Activated CD4-positive, CD25-positive, alpha-beta regulatory T cell treated with anti-CD3 and anti-CD28 coated beads, Interleukin-2, amount 50 U/mL, for 24 hours (primary cell): ENCODE results near the gene EEF2KMT.
"Not testable (repeated sequence)": the region's sequence is repeated elsewhere in the genome, so short reads cannot be mapped to it uniquely, and the experiment has no call there.

ENCODE experiments used
- ATAC-seq, 2 donors: fragments of 150-1000 bp; cut with Tn5 transposase; one replicate each; pipeline ENCODE4 v1.10.0; 2021; ENCODE audit warnings: mild to moderate bottlenecking in 1 of 2, moderate library complexity in 1 of 2

The EEF2KMT gene, protein sequence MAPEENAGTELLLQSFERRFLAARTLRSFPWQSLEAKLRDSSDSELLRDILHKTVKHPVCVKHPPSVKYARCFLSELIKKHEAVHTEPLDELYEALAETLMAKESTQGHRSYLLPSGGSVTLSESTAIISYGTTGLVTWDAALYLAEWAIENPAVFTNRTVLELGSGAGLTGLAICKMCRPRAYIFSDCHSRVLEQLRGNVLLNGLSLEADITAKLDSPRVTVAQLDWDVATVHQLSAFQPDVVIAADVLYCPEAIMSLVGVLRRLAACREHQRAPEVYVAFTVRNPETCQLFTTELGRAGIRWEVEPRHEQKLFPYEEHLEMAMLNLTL

DNA sequence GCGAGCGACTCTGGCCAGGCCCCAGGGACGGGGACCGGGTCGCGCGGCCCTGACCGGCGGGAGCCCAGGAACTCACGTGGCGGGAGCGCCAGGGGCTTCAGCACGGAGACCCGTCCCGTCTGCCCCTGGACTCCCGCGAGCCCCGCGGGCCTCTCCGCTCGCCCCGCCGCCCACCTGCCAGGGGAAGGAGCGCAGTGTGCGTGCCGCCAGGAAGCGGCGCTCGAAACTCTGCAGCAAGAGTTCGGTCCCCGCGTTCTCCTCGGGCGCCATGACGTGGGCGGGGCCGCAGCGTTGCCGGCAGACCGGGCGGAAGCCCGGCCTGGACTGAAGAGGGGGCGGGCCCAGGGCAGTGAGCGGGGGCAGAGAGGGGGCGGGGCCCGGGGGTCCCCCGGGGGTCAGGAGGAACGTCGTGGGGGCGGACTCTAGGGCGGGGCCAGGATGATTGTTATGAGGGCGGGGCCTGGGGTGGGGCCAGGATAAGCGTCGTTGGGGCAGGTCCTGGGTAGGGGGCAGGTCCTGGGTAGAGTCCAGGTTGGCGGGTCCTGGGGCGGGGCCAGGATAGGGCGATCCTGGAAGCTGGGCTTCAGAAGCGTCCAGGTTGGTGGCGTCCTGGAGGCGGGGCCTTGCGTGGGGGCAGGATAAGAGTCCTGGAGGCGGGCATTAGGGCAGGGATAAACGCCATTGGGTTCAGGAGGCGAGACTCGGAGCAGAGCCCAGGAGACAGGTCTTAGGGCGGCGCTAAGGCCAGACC, at the start of gene EEF2KMT:
TSS of gene EEF2KMT (minus strand) at position 326 of the 751 bp plus-strand sequence. CDS start at position 270, 56 bp downstream.
- peak; percentile 96 to 97 for ATAC-seq

DNA sequence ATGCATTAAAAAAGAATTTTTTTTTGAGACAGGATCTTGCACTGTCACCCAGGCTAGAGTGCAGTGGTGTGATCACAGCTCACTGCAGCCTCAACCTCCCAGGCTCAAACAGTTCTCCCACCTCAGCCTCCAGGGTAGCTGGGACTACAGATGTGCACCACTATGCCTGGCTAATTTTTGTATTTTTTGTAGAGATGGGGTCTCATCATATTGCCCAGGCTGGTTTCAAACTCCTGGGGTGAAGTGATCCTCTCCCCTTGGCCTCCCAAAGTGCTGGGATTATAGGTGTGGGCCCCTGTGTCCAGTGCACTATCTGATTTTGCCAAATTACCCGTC, 47.0 kb upstream of the EEF2KMT start:
- ATAC-seq, result not testable (repeated sequence)

DNA sequence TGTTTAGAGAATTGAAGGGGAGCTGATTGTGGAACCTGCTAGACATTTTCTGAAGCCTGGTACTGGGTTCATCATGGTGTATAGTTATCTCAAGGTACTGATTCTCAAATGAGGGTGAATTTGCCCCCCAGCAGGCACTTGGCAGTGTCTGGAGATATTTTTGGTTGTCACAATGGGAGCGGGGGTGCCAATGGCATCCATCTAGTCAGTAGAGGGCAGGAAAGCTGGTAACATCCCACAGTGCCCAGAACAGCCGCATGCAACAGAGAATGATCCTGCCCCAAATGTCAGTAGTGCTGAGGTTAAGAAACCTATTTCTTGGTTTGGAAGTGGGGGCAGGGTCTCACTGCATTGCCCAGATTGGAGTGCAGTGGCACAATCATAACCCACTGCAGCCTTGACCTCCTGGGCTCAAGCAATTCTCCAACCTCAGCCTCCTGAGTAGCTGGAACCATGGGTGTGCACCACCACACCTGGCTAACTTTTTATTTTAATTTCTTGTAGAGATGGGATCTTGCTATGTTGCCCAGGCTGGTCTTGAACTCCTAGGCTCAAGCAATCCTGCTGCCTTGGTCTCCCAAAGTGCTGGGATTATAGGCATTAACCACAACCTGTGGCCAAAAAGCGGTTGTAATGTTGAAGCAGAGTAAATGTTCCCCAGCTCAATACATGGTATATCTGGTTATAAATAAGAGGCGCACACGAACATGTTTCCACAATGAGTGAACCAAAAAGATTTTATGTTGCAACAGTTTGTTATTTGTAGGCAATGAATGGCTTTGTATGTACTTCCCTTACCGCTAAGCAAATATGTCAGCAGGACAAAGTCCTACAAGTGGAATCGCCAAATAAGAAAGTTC, 46.4 kb upstream of the EEF2KMT start:
- no peak for ATAC-seq

GRCh38 chr16:5140151-5140550, 42.6 kb upstream of the EEF2KMT start:
- ATAC-seq, result not testable (repeated sequence)

- ATAC-seq, result not testable (repeated sequence)
Measured at GRCh38 chr16:5134739-5135452, 37.3 kb upstream of the EEF2KMT start.

- ATAC-seq, result not testable (repeated sequence)
Measured at GRCh38 chr16:5132915-5133600, 35.5 kb upstream of the EEF2KMT start.

DNA sequence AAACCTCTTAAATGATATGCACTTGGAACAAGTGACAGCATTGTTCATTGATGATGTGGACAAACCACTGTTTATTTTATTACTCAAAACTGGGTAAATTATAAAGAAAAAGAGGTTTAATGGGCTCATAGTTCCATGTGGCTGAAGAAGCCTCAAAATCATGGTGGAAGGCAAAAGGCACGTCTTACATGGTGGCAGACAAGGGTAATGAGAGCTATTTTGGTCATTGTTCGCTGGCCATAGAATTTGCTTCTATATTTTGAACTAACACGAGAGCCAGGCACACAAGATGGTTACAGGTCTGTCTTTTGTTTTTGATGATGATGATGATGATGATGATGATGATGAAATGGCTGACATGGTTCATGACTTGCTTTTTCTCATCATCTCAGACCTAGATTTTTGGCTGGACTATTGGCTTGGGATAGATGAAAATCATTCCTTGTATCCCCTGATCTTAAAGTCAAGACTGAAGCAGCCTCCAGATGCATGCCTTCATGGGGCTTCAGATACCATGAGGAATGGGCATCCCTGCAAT, 33.9 kb upstream of the EEF2KMT start:
- not testable (repeated sequence) for ATAC-seq

DNA sequence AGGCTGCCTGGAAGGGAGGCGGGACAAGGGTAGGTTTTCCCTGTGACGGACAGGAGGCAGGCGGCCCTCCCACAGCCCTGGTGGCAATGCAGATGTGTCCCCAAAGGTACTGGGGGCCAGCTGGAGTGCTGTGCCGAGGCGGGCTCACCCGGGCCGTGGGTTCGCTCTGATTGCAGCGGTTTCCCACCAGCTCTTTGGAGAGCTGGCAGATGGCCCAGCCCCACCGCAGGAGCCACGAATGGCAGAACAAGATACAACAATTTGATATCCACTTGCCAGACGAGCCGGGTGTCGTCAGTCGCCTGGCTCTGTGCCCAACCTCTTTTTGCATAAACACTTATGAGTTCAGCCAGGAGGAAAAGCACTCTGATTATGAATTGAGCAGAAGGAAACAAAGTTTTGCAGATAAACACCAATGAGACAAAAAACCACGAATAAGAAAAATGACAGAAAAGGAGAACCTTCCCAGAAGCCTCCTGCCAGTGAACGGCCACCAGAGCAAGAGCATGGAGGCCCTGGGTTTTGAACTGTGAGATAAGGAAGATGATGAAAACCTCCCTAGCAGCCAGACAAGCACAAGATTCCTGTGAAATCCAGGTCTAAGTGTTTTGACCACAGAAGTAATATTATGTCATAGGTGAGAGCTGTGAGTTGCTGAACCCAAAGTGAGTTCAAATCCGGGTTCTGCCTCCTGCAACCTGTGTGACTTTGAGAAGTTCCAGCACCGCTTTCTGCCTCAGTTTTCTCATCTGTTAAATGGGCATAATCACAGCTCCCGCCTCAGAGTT, 19.9 kb upstream of the EEF2KMT start:
- ATAC-seq, result not testable (repeated sequence)

DNA sequence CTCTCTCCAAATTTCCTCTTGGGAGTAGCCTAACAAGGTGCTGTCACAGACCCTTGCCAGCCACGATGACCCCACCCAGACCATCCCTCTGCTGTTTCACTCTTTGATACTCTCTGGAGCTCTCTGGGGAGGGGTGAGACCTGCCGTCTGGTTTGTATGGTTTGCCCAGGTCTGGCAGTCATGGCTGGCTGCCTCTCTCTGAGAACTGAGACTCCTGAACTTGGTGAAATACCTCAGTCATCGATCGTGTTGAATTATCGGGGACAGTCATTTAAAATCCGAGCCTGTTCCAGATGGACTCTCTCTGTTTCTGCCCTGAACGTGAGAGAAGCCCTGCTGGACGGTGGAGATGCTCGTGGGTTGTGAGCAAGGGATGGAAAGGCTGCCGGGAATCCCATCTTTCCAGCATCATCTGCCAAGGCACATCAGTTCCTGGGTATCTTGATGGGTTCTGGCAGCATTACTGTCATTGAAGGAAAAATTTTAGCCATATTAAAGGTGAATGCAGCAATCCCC, 19.2 kb upstream of the EEF2KMT start:
- not testable (repeated sequence) for ATAC-seq

DNA sequence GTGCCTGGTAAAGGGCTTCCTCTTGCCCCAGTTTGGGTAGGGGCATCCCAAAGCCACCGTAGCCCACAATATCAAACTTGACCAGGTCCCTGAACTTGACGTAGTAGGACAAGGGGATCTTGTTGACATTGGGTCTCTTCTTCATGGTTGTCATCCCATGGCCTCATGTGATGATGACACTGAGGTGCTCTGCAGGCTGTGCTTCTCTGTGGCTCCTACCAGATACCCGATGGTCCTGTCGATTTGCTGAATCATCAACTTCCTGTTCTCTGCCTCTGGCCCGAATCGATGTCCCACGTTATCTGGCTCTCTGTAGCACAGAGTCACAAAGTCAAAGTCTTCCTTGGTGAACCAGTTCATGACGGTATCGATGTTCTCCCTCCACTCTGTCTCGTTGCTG, 13.3 kb upstream of the EEF2KMT start:
- not testable (repeated sequence) for ATAC-seq

DNA sequence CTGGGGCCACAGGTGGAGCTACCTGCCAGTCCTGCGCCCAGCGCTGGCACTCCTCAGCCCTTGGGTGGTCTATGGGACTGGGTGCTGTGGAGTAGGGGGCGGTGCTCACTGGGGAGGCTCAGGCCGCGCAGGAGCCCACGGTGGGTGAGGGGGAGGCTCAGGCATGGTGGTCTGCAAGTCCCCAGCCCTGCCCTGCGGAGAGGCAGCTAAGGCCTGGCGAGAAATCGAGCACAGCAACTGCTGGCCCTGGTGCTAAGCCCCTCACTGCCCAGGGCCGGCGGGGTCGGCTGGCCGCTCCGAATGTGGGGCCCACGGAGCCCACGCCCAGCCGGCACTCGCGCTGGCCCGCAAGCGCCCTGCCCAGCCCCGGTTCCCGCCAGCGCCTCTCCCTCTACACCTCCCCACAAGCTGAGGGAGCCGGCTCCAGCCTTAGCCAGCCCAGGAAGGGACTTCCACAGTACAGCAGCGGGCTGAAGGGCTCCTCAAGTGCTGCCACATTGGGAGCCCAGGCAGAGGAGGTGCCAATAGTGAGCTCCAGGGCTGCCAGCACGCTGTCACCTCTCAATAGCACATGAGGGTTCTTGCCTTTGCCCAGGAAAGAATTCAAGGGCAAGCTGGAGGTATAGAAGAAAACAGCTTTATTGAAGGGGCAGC, 11.0 kb upstream of the EEF2KMT start:
- no peak for ATAC-seq

DNA sequence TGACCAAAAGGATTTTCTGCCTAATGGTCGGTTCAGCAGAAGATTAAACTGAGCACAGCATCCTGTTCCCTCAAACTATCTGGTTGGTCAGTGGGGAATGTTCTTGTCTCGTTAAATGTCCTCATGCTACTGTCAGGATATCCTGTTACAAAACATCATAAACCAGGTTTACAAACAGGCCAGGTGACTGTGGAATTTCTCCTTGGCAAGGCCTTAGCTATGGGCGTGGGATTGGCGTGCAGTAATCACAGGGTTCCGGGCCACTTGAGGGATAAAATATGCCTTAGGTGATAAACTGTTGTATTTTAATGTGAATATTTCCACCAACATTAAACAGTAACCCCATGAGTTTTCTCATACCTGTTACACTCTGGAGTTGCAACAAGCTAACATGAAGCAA, 7.4 kb upstream of the EEF2KMT start:
- not testable (repeated sequence) for ATAC-seq

GRCh38 chr16:5103296-5104032, 5.9 kb upstream of the EEF2KMT start:
- ATAC-seq, result not testable (repeated sequence)

DNA sequence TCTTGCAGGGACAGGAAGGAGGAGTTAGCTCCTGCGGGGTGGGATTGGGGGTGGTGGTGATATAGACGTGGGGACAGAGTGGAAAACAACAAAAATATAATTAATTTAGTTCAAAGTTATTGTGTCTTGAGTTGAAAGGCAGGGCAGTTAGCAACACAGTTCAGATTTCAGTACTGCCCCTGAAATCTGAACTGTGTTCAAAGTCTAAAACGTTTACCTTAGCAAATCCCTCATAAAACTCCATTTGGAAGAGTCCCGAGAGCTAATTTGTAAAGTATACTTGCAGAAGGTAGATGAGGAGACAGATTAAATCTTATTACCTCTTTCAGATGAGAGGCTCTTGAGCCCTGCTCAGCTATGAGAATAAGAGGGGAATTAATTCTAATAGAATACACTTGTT, 1.6 kb upstream of the EEF2KMT start:
- not testable (repeated sequence) for ATAC-seq

DNA sequence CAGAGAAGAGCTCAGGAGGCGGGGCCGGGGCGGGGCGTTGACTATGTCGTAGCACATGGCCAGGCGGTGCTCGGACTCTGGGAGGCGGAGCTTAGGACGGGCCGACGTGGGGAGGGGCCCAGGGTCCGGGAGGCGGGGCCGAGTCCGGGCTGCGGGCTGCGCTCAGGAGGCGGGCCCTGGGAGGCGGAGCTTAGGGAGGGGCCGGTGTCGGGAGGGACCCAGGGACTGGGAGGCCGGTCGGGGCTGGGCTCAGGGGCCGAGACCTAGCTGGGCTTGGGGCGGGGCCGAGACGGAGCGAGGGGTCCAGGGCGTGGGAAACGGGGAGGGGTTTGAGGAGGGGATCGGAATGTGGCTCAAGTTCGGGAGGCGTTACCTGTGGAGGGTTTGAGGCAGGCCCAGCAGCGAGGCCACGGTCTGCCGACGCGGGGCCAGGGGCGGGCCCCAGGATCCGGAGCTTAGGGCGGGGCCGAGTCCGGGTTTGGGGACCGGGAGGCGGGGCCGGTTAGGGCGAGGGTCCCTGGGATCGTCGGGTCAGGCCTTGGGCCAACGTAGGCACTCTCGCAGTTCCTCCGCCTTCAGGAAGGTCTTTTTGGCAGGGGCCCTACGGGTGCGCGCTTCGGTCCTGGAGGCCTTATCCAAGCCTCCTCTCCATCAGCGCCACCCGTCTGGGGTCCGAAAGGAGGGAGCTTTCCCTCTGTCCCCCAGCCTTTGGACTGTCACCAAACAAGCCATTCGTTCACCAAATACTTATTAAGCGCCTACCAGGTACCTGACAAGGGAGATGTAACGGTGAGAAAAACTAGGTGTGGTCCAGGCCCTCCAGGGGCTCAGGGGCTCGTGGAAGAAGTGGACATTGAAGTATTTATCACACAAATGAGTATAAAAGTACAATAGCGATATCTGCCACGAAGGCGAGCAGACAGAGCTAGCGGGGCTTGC, 895 bp upstream of the EEF2KMT start:
- not testable (repeated sequence) for ATAC-seq

DNA sequence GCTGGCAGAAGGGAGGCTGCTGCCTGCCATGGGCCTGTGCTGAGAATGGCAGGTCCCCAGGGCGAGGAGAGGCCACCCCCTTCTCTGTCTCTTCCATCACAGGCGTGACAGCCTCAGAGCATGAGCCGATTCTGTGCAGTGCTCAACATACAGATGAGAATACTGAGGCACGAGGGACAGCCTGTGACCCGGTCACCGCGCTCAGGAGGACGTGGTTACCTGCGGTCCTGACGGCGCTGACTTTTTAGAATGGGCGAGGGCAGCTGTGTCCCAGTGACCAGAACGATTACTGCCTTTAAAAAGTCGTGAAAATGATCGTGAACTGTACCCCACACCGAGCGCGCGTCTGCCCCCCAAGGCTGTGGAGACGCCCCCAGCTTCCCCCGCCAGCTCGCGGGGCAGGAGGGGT, 530 bp downstream of the EEF2KMT start:
- not testable (repeated sequence) for ATAC-seq

DNA sequence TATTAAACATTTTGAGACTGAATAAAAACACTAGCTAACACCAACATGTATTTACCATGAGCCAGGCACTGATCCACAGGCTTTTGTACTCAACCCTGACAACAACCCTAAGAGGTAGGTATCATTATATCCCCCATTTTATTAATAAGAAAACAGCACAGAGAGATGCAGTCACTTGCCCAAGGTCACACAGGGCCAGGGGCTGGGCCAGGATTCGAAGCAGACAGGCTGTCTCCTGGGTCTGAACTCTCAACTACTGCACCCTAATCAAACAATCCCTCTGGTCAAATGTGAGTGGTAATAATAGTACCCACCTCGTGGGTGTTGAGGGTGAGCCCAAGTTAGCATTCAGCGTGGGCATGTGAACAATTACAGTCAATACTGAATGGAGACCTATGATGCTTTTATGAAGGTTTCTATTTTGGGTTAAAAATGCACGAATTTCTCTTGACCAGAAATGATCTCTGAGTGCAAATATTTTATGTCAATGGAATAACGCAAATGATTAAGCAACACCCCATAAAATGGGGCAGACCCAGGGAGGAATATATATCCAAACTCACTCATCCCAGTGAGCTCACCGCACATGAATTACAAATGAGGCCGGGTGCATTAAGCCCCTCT, 1.0 kb downstream of the EEF2KMT start:
- ATAC-seq, result not testable (repeated sequence)
